Ectodermal cell (in vitro differentiated cells): Measurements from ENCODE around the gene SCUBE1.

Experiments
- H3K27ac ChIP-seq: 2 replicates; pipeline ENCODE4 v1.7.0; 2013; ENCODE audit warnings: mild to moderate bottlenecking, low read depth, low read length; ENCODE audit not compliant: insufficient read depth, poor library complexity, severe bottlenecking
- H3K27me3 ChIP-seq: 2 replicates; pipeline ENCODE4 v1.7.0; 2013; ENCODE audit warnings: mild to moderate bottlenecking, low read length; ENCODE audit not compliant: insufficient read depth, control insufficient read depth, poor library complexity, severe bottlenecking
- H3K36me3 ChIP-seq: one replicate; pipeline ENCODE4 v1.7.0; 2013; ENCODE audit warnings: low read length; ENCODE audit not compliant: control insufficient read depth, insufficient read depth
- H3K4me1 ChIP-seq: one replicate; pipeline ENCODE4 v1.7.0; 2013; ENCODE audit warnings: low read length; ENCODE audit not compliant: control insufficient read depth, insufficient read depth
- H3K4me3 ChIP-seq: 2 replicates; pipeline ENCODE4 v1.7.0; 2013; ENCODE audit warnings: low read depth, low read length, control low read depth; ENCODE audit not compliant: insufficient read depth
- H3K9me3 ChIP-seq: 2 replicates; pipeline ENCODE4 v1.7.0; 2013; ENCODE audit warnings: mild to moderate bottlenecking, low read length, moderate library complexity; ENCODE audit not compliant: control insufficient read depth
- WGBS, 2 experiments: methylation state at CpG; one replicate each; pipeline ENCODE4 v1.1.7; 2013; ENCODE audit warnings: missing lambda C conversion rate in 2 of 2; 5-methylcytosine and 5-hydroxymethylcytosine counted together

SCUBE1 gene

DNA sequence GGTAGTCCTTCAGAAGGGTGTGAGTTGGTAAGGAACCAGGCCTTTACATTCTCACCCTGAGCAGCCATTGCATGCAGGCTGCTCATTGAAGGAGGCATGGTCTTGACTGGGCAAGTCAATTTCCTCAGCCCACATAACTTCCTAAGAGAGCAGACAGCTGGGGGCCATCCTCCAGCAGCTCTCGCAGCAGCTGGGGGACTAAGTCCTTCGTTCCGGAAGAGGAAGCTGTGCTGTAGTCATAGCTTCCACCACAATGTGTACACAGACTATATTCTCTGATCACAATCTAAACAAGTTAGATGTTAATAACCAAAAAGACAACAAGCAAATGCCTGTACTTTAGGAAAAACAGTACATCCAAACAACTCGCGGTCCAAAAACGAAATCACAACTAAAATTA, 38.5 kb upstream of the SCUBE1 start:
- Histone ChIP-seq H3K36me3 (no peaks in the 10 kb centered on the region), H3K27me3 (peaks cover 10% of the 10 kb centered on the region), H3K4me3 (no peak overlapping the region), H3K9me3 (no peaks in the 10 kb centered on the region), H3K4me1 (no peaks in the 10 kb centered on the region), H3K27ac (no peak overlapping the region)
- WGBS, 2 experiments: 88 to 95% methylated on average over 6 of the region's 6 CpGs

DNA sequence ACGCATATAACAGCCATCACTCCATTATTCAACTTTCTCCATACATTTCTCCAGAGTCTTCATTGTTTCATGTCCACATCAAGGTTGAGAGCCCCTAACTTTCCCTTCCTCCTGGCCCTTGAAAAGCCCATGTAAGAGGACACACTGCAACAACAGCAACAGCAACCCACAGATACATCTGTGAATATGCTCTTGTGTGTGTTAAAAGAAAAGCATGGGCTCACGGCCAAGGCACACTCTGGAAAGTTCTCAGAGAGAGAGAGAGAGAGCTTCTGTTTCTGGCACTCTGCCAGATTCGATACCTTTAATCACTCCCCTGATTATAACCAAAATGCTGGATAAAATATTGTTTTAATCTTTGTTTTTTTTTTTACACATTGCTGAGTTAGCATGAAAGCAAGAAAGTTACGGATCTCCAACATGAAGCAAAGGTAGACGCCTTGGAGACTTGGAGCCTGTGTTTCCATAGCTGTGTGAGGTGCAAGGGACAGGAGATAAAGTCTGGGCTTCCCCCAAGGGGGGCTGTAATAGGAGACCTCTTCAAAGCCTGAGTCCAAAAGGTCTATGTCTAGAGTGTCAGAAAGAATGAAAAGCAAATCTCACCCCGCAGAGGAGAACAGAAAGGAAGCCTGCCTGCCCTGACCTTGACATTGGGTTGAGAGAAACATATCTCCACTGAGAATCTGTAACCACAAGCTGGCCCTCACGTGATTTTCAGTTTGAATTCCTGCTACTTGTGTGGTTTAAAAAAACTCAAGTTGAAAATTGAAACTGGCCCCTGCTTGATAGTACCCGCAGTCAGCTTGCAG, 34.9 kb upstream of the SCUBE1 start:
- Histone ChIP-seq H3K4me1 (no peaks in the 10 kb centered on the region), H3K36me3 (no peaks in the 10 kb centered on the region), H3K27ac (no peak overlapping the region), H3K4me3 (no peak overlapping the region), H3K9me3 (no peaks in the 10 kb centered on the region), H3K27me3 (no peaks in the 10 kb centered on the region)
- 87 to 89% methylated on average over 7 to 8 of the region's 8 CpGs for WGBS, 2 experiments

DNA sequence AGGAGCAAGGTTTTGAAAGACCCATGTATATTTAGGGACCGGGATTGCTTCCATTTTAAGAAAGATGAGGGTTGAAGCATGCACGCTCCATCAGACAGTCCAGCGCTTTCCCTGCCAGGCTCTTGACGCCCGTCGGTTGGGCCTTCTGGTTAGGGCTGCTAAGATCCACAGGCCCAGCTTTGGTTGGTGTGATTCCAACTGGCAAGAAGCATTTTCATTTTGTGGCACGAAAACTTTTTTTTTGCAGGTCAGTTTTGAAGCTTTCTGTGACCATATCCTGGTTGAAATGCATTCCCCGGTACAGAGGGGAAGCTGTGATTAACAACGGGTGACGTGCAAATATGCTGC, 34.4 kb upstream of the SCUBE1 start:
- no peaks in the 10 kb centered on the region for H3K9me3 ChIP-seq
- no peaks in the 10 kb centered on the region for H3K27me3 ChIP-seq
- no peaks in the 10 kb centered on the region for H3K4me1 ChIP-seq
- no peaks in the 10 kb centered on the region for H3K36me3 ChIP-seq
- WGBS, 2 experiments: 94 to 95% methylated on average over 10 of the region's 10 CpGs
- H3K27ac ChIP-seq: no peak overlapping the region
- no peak overlapping the region for H3K4me3 ChIP-seq

DNA sequence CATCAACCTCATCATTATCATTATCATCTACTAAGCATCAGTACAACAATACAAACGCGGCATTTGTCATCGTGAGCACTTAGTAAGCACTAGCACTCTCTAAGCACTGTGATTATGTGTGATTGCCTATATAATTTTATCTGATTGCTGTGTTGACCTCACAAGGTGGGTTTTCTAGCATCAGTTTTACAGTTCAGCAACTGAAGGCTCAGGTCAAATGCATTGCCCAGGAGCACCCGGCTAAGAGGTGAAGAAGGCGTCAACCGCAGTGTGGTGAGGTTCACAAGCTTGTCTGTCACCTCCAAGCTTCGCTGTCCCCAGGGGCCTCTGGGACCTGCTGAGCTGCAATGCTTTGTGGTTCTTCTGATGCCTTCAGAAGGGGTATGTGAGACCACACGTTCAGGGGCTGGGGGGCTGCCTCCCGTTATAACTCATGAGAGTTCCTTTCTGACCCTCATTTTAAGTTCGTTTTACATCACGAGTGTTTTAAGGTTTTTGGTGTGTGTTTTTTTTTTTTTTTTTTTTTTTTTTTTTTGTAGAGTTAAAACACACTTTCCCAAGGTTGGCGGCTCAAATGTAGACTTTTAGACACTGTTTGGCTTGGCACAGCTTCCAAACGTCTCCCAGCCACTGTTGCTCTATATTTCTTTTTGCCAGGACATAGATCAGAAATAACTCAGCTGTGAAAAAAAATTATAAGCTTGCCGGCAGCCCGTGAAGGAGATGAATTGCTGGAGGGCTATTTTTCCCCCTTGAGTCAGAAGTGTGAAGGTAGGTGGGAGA, 33.8 kb upstream of the SCUBE1 start:
- 91 to 92% methylated on average over 15 of the region's 15 CpGs for WGBS, 2 experiments
- Histone ChIP-seq H3K9me3 (no peaks in the 10 kb centered on the region), H3K4me3 (no peak overlapping the region), H3K27ac (no peak overlapping the region), H3K4me1 (no peaks in the 10 kb centered on the region), H3K36me3 (no peaks in the 10 kb centered on the region), H3K27me3 (no peaks in the 10 kb centered on the region)

DNA sequence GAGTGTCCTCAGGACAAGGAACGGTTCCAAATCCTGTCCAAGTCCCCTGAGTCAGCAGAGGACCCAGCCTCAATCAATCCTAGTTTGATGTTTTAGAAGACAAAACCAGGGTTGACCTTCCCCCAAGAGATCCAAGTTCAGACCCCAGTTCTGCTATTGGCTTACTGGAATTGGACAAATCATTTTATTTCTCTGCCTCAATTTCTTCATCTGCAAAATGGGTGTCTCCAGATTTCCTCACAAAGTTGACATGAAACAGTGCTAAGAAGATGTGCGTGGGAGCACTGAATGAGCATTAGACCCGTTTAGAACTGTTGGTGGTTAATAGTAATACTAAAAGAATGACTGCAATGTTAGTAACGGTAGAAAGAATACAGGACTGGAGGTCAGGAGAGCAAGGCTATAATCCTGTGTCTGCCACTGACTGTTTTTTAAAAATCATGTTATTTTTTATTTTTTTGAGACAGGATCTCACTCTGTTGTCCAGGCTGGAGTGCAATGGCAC, 32.8 kb upstream of the SCUBE1 start:
- Histone ChIP-seq H3K4me1 (peaks cover 1% of the 10 kb centered on the region), H3K36me3 (no peaks in the 10 kb centered on the region), H3K27me3 (no peaks in the 10 kb centered on the region), H3K9me3 (no peaks in the 10 kb centered on the region), H3K4me3 (no peak overlapping the region), H3K27ac (no peak overlapping the region)
- 91 to 93% methylated on average over 4 of the region's 4 CpGs for WGBS, 2 experiments

DNA sequence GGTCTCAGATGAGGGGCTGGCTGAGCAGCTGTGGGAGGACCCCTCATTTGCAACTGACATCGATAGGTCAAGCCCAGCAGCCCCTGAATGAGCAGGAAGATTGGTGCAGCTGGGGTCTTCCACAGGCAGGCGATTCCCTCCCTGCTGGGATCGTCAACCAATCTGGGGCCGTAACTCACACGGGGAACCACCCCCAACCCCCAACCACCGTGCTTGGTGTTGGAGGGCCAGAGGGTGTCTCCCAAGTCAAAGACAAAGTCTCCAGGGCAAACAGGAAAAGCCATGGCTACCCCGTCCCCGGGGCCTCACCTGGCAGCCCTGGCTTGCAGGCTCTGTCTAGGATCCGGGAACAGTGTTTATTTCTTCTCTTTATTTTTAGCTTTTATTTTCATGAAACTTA, 26.9 kb upstream of the SCUBE1 start:
- H3K36me3 ChIP-seq: no peaks in the 10 kb centered on the region
- H3K9me3 ChIP-seq: no peaks in the 10 kb centered on the region
- WGBS, 2 experiments: 54 to 62% methylated on average over 9 of the region's 9 CpGs
- no peak overlapping the region for H3K4me3 ChIP-seq
- peaks cover 7% of the 10 kb centered on the region for H3K4me1 ChIP-seq
- no peak overlapping the region for H3K27ac ChIP-seq
- H3K27me3 ChIP-seq: no peaks in the 10 kb centered on the region

- H3K27me3 ChIP-seq: no peaks in the 10 kb centered on the region
- 93 to 98% methylated on average over 5 to 6 of the region's 6 CpGs for WGBS, 2 experiments
- no peak overlapping the region for H3K27ac ChIP-seq
- H3K4me3 ChIP-seq: no peak overlapping the region
- H3K9me3 ChIP-seq: no peaks in the 10 kb centered on the region
- H3K36me3 ChIP-seq: no peaks in the 10 kb centered on the region
- H3K4me1 ChIP-seq: peaks cover 9% of the 10 kb centered on the region
Observed at GRCh38 chr22:43365715-43366440, 22.7 kb upstream of the SCUBE1 start.

DNA sequence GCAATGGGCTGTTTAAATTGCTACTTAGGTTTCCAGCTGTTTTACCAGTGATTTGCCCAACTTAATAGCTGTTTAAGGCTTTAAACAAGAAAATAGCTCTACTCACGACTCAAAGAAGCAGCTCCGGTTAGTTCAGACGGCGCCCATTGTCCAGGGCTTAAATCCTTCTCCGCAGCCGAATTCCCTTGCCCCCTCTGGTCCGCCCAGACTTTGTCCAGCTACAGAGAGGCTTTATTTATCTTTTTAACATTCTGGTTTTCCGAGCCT, 20.9 kb upstream of the SCUBE1 start:
- WGBS, 2 experiments: 41 to 69% methylated on average over 7 to 8 of the region's 8 CpGs
- peak overlapping the region; percentile 79 for H3K27ac ChIP-seq
- H3K4me1 ChIP-seq: peaks cover 4% of the 10 kb centered on the region
- H3K27me3 ChIP-seq: no peaks in the 10 kb centered on the region
- no peaks in the 10 kb centered on the region for H3K9me3 ChIP-seq
- no peak overlapping the region for H3K4me3 ChIP-seq
- no peaks in the 10 kb centered on the region for H3K36me3 ChIP-seq

DNA sequence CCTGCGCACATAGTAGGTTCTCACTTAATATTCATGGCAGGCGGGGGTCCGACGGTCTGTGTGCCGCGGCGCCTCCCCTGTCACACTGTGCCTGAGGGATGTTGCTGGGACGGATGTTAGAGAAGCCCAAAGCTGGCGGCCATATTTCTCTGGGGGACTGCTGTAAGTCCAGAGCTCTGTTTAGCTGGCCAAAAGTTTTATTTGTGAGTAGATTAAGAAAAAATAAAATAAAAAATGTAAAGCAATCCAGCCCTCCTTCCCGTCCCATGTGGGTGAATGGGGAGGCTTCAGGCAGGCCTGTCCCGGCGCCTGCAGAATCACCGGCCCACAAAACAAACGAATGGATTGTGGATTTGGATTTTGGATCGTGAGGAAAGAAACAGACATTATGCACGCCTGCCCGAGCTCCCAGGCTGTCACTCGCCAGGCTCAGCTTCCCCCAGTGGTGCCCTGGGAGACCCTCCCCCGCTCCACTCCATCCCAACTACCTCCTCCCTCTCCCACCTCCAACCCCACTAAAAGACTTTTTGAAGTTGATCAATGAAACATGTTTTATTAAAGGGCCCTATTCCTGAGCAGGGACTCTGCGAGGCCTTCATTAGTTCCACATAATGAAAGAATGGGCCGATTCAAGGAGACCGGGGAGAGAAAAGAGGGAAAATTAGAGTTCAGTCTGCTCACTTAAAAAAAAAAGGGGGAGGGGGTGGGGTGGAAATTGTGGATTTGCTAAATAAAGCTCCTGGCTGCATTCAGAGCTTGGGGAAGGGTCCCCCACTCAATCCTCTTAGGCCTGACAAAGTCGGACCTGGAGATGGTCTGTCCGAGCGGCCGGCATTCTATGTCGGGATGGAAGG, 20.4 kb upstream of the SCUBE1 start:
- peak overlapping the region; percentile 79 for H3K27ac ChIP-seq
- H3K9me3 ChIP-seq: no peaks in the 10 kb centered on the region
- no peaks in the 10 kb centered on the region for H3K36me3 ChIP-seq
- no peak overlapping the region for H3K4me3 ChIP-seq
- H3K27me3 ChIP-seq: no peaks in the 10 kb centered on the region
- 60 to 64% methylated on average over 27 of the region's 27 CpGs for WGBS, 2 experiments
- H3K4me1 ChIP-seq: peaks cover 4% of the 10 kb centered on the region
